NB4 (cell line): ENCODE measurements around the gene TOB1.

Experiments
- MAX ChIP-seq: IDR thresholded peaks from 2 replicates; pipeline ENCODE4 v1.6.1; 2011; ENCODE audit warnings: low read depth, low read length
- MYC ChIP-seq: IDR thresholded peaks from 2 replicates; pipeline ENCODE4 v1.6.1; 2011; ENCODE audit warnings: low read depth, low read length
- POLR2A ChIP-seq: IDR thresholded peaks from 2 replicates; pipeline ENCODE4 v1.6.1; 2011; ENCODE audit warnings: mild to moderate bottlenecking; ENCODE audit not compliant: insufficient read length; ENCODE audit errors: extremely low read depth
- TF ChIP-seq, protein P1 (sequence below): IDR thresholded peaks from one replicate; pipeline ENCODE4 v1.5.1; 2012; ENCODE audit warnings: low read depth, low read length

DNA sequence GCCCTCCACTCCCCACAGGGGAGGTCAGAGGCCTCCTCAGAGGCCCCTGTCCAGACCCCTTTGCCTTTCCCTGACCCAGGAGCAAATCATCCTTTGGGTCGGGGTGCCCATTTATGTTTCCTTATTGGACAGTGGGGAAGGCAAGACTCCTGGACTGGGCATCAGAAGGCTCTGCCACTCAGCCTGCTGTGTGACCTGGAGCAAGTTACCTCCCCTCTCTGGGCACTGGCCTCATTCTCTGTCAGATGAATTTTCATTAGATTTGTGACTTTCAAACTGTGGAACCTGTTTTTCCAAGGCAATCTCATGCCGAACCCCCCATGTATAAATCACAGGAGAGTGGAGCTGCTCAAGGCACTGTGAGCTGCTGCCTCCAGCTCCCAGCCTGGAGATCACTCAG is 47.0 kb upstream of the TOB1 start:
- TF ChIP-seq, protein P1, sequence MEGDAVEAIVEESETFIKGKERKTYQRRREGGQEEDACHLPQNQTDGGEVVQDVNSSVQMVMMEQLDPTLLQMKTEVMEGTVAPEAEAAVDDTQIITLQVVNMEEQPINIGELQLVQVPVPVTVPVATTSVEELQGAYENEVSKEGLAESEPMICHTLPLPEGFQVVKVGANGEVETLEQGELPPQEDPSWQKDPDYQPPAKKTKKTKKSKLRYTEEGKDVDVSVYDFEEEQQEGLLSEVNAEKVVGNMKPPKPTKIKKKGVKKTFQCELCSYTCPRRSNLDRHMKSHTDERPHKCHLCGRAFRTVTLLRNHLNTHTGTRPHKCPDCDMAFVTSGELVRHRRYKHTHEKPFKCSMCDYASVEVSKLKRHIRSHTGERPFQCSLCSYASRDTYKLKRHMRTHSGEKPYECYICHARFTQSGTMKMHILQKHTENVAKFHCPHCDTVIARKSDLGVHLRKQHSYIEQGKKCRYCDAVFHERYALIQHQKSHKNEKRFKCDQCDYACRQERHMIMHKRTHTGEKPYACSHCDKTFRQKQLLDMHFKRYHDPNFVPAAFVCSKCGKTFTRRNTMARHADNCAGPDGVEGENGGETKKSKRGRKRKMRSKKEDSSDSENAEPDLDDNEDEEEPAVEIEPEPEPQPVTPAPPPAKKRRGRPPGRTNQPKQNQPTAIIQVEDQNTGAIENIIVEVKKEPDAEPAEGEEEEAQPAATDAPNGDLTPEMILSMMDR, result no peak
- TF ChIP-seq POLR2A, result no peak
- no peak for TF ChIP-seq MAX
- TF ChIP-seq MYC, result no peak
